K562 (cell line): ENCODE measurements around the gene P2RX3. TPM values are rescaled to one million over a fixed set of nuclear protein-coding genes. Genes with fewer than 3 reads are reported as not detected.

Experiments used
- ATAC-seq: fragments of 200-7000 bp; cut with Tn5 transposase; 3 replicates; pipeline ENCODE4 v1.9.1; 2020; ENCODE audit warnings: moderate library complexity
- BruUV-seq: library from RNA; stranded (reverse); fragments of 400-500 nt; replicated peaks from 2 replicates; lab custom pipeline; 2021; lab: Mats Ljungman, UMichigan
- CTCF ChIA-PET: fragments of 300-600 bp; formaldehyde crosslinking; extraction: SDS; loops from one replicate; lab custom pipeline; 2021; ENCODE audit warnings: low intra/inter-chr PET ratio; lab: Yijun Ruan, JAX
- POLR2A ChIA-PET: fragments of 300-600, 350-650 bp; sonication (Branson Sonifier 250); formaldehyde crosslinking; extraction: SDS; loops from one replicate; lab custom pipeline; 2021; ENCODE audit warnings: antibody characterized with exemption, inconsistent platforms; lab: Yijun Ruan, JAX
- DNase-seq, 4 experiments: peaks; one replicate each; pipeline versions ENCODE4 v3.0.0 to v3.0.0-alpha.2; 2011 to 2018; ENCODE audit warnings: low spot score in 3 of 4, mixed read lengths in 3 of 4; ENCODE audit errors: extremely low read depth in 1 of 4
- FAIRE-seq: peaks from 2 replicates; lab custom pipeline; 2011; peaks lifted over from hg19 to GRCh38; lab: Jason Lieb, UNC
- H2AFZ ChIP-seq: 2 replicates; pipeline ENCODE4 v1.6.0; 2011; ENCODE audit warnings: low read depth, low read length, control low read depth, inconsistent platforms
- H3K27ac ChIP-seq: fragments of 200-600 bp; 3 replicates; pipeline ENCODE4 v1.8.0; 2011; ENCODE audit warnings: low read depth, mild to moderate bottlenecking, control low read depth, inconsistent platforms, low read length, moderate library complexity, mixed read lengths; ENCODE audit errors: extremely low read depth
- H3K27me3 ChIP-seq, 2 experiments: fragments of 300-600 bp in 1 of 2; 2 replicates in 1 of 2; 3 replicates in 1 of 2; pipeline versions ENCODE4 v1.6.0 to v1.8.0; 2011; ENCODE audit warnings: inconsistent platforms in 2 of 2, low read length in 2 of 2, mild to moderate bottlenecking in 1 of 2, mixed read lengths in 1 of 2, moderate library complexity in 1 of 2; ENCODE audit not compliant: control insufficient read depth in 2 of 2, insufficient read depth in 2 of 2
- H3K36me3 ChIP-seq: fragments of 300-600 bp; 3 replicates; pipeline ENCODE4 v1.8.0; 2011; ENCODE audit warnings: mild to moderate bottlenecking, low read length, inconsistent platforms; ENCODE audit not compliant: control insufficient read depth, insufficient read depth
- H3K4me1 ChIP-seq, 2 experiments: fragments of 200-600 bp in 1 of 2; replicated peaks in 1 of 2; 2 replicates in 1 of 2; 3 replicates in 1 of 2; pipeline versions ENCODE4 v1.5.1 to v1.8.0; 2011; ENCODE audit warnings: inconsistent platforms in 2 of 2, low read length in 2 of 2, mild to moderate bottlenecking in 1 of 2, mixed read lengths in 1 of 2, moderate library complexity in 1 of 2; ENCODE audit not compliant: control insufficient read depth in 2 of 2, insufficient read depth in 2 of 2
- H3K4me2 ChIP-seq: 2 replicates; pipeline ENCODE4 v1.6.1; 2011; ENCODE audit warnings: low read length, control low read depth, inconsistent platforms, mixed read lengths; ENCODE audit not compliant: insufficient read depth
- H3K4me3 ChIP-seq: fragments of 200-600 bp; sonication (generic), shearing (Covaris generic); 2 replicates; pipeline ENCODE4 v1.5.1; 2016; ENCODE audit warnings: control low read depth, inconsistent platforms
- H3K79me2 ChIP-seq: fragments of 200-600 bp; 3 replicates; pipeline ENCODE4 v1.8.0; 2011; ENCODE audit warnings: low read length, inconsistent platforms; ENCODE audit not compliant: control insufficient read depth, insufficient read depth
- H3K9ac ChIP-seq, 2 experiments: 2 replicates each; pipeline versions ENCODE4 v1.6.0 to v1.6.1; 2011; ENCODE audit warnings: low read depth in 2 of 2, low read length in 2 of 2, control low read depth in 1 of 2, inconsistent platforms in 1 of 2, mild to moderate bottlenecking in 1 of 2, mixed read lengths in 1 of 2; ENCODE audit not compliant: insufficient read depth in 1 of 2
- H3K9me1 ChIP-seq: one replicate; pipeline ENCODE4 v1.6.0; 2011; ENCODE audit warnings: inconsistent platforms, mild to moderate bottlenecking, low read length, moderate library complexity; ENCODE audit not compliant: control insufficient read depth, insufficient read depth
- H3K9me3 ChIP-seq: replicated peaks from 2 replicates; pipeline ENCODE4 v1.5.1; 2011; ENCODE audit warnings: low read depth, low read length, inconsistent platforms; ENCODE audit not compliant: control insufficient read depth, insufficient read depth
- H4K20me1 ChIP-seq: replicated peaks from 2 replicates; pipeline ENCODE4 v1.6.1; 2011; ENCODE audit warnings: low read length, inconsistent platforms, mixed read lengths; ENCODE audit not compliant: control insufficient read depth, insufficient read depth
- ARID3B ChIP-seq: fragments of 250-450 bp; sonication (Bioruptor Pico); IDR thresholded peaks from 2 replicates; pipeline ENCODE4 v1.4.0; 2020; ENCODE audit warnings: borderline replicate concordance
- CLOCK ChIP-seq: fragments of 250-450 bp; sonication (Bioruptor Pico); IDR thresholded peaks from 2 replicates; pipeline ENCODE4 v1.4.0; 2020; ENCODE audit warnings: mild to moderate bottlenecking, moderate library complexity, borderline replicate concordance
- OTX1 ChIP-seq: fragments of 450-650 bp; formaldehyde crosslinking; IDR thresholded peaks from 2 replicates; pipeline ENCODE4 v1.4.0; 2022; ENCODE audit warnings: mild to moderate bottlenecking
- SMAD2 ChIP-seq: fragments of 150-350 bp; IDR thresholded peaks from 2 replicates; pipeline ENCODE4 v1.6.1; 2014; ENCODE audit warnings: low read depth, mild to moderate bottlenecking, low read length
- SP2 ChIP-seq: IDR thresholded peaks from 2 replicates; pipeline ENCODE4 v1.6.1; 2011; ENCODE audit warnings: mild to moderate bottlenecking, low read depth, low read length, moderate library complexity; ENCODE audit not compliant: poor library complexity, severe bottlenecking; ENCODE audit errors: extremely low read depth
- USF1 ChIP-seq: sonication (generic); formaldehyde crosslinking; IDR thresholded peaks from 2 replicates; pipeline ENCODE4 v1.9.0; 2022; ENCODE audit warnings: mild to moderate bottlenecking, missing genetic modification reagents
- ZBTB34 ChIP-seq: fragments of 250-450 bp; sonication (Bioruptor Pico); IDR thresholded peaks from 2 replicates; pipeline ENCODE4 v1.8.0; 2021; ENCODE audit warnings: mild to moderate bottlenecking, moderate library complexity
- ZNF274 ChIP-seq: IDR thresholded peaks from 2 replicates; pipeline ENCODE4 v1.6.1; 2011; ENCODE audit warnings: low read depth, mild to moderate bottlenecking, low read length, moderate library complexity, borderline replicate concordance
- ZNF3 ChIP-seq: fragments of 250-450 bp; sonication (Bioruptor Pico); IDR thresholded peaks from 2 replicates; pipeline ENCODE4 v1.5.0; 2021; ENCODE audit warnings: mild to moderate bottlenecking, moderate library complexity
- ZNF511 ChIP-seq: sonication (generic); formaldehyde crosslinking; IDR thresholded peaks from 2 replicates; pipeline ENCODE4 v1.8.0; 2022; ENCODE audit warnings: mild to moderate bottlenecking, missing genetic modification reagents
- ZNF586 ChIP-seq: fragments of 450-650 bp; formaldehyde crosslinking; conservative IDR thresholded peaks from 2 replicates; pipeline ENCODE4 v1.4.0; 2020; ENCODE audit warnings: mild to moderate bottlenecking, moderate library complexity
- ZZZ3 ChIP-seq: fragments of 450-650 bp; IDR thresholded peaks from 2 replicates; pipeline ENCODE4 v1.6.1; 2016; ENCODE audit warnings: antibody characterized with exemption, mild to moderate bottlenecking, moderate library complexity
- WGBS: fragments of 100-300 bp; shearing (Covaris generic); methylation state at CpG from one replicate; pipeline ENCODE4 v1.1.6; 2016; ENCODE audit warnings: low coverage, mixed read lengths; ENCODE audit not compliant: insufficient coverage; ENCODE audit errors: missing lambda C conversion rate; 5-methylcytosine and 5-hydroxymethylcytosine counted together
- in situ Hi-C: fragments of 300-500 bp; cut with MboI; formaldehyde crosslinking; loops from 4 replicates; pipeline ENCODE4 v1.15.0; 2018; ENCODE audit warnings: inconsistent platforms, mixed read lengths
- intact Hi-C: fragments of 100-400 bp; cut with micrococcal nuclease; formaldehyde crosslinking; loops from 2 replicates; pipeline ENCODE4 v1.14.2; 2022
- polyA plus RNA-seq, 8 experiments: library from polyadenylated mRNA; depleted of rRNA in 4 of 8; stranded (reverse) in 5 of 8; unstranded in 3 of 8; fragments of >200 nt; fragmentation: Nextera tagmentation in 2 of 8; fragmentation: Illumina TruSeq in 1 of 8; extraction: Ambion mirVana in 2 of 8; extraction: Trizol in 1 of 8; gene quantifications; 2 replicates each; pipeline versions ENCODE4 v1.2.1 to v1.2.3, GENCODE V29; 2011 to 2014; ENCODE audit warnings: inconsistent platforms in 1 of 8, missing spikeins in 1 of 8
- total RNA-seq, 7 experiments: library from RNA; depleted of rRNA in 6 of 7; stranded (reverse); fragments of >200 nt in 6 of 7; fragmentation: Illumina TruSeq in 2 of 7; extraction: Trizol in 2 of 7; gene quantifications; 2 replicates each; pipeline versions ENCODE4 v1.2.1 to v1.2.3, GENCODE V29; 2011 to 2021; ENCODE audit warnings: low replicate concordance in 1 of 7

Gene P2RX3
- total and polyA plus RNA-seq, 9 of the 15 experiments (the other 6 are each of a cell fraction or from before 2014, with no cell fraction given) = not detected

GRCh38 chr11:57344826-57345225 lies 6.7 kb downstream of the P2RX3 start (continued):
- TF ChIP-seq ZNF511 (no peak), SP2 (no peak), ZBTB34 (CRISPR knock-in tag) (no peak)

GRCh38 chr11:57345555-57346211 lies 7.5 kb downstream of the P2RX3 start:
- Histone ChIP-seq H3K4me2 (0 out of 2 replicates have a peak overlapping the region, but pooled peaks have one; percentile 24), H3K9ac (peak overlapping the region in 1 of 2 experiments; percentile 26; a peak in 1 of 4 replicates), H3K9me1 (no peaks in the 10 kb centered on the region), H3K27ac (no peak overlapping the region), H3K27me3 (no peaks in the 10 kb centered on the region; a peak in 1 of 5 replicates), H3K79me2 (no peaks in the 10 kb centered on the region), H4K20me1 (no peaks in the 10 kb centered on the region), H2AFZ (peak overlapping the region; percentile 92), H3K9me3 (no peaks in the 10 kb centered on the region), H3K4me3 (no peak overlapping the region), H3K36me3 (no peaks in the 10 kb centered on the region), H3K4me1 (peaks cover 6 to 16% of the 10 kb centered on the region in 2 experiments; a peak in 4 of 5 replicates)
- WGBS = 21% methylated on average over 9 of the region's 11 CpGs
- ChIA-PET POLR2A (interaction anchor here (0.5 to 0.7 kb wide), 6 partner anchors 18 to 387 kb away, joined by 3 to 4 read pairs (median 4); no protein-coding TSS in a partner anchor), CTCF (interaction anchor here (0.6 to 1.8 kb wide), 7 partner anchors 112 to 714 kb away, joined by 3 to 7 read pairs (median 4); no protein-coding TSS in a partner anchor)
- intact Hi-C loops = loop anchor here (1.0 to 10.0 kb wide), 6 partner anchors 112 to 1167 kb away; no protein-coding TSS in a partner anchor
- no TSS peak for BruUV-seq
- in situ Hi-C loops = loop anchor here (10.0 kb wide), 2 partner anchors 179 to 1169 kb away; no protein-coding TSS in a partner anchor
- FAIRE-seq (peak; percentile 96), DNase-seq (peak; percentile 78 to 87 (median 84)), ATAC-seq (peak; percentile 82)
- TF ChIP-seq SMAD2 (no peak), CLOCK (CRISPR knock-in tag) (no peak), OTX1 (no peak), ZZZ3 (no peak), ZNF274 (no peak), USF1 (CRISPR knock-in tag) (0 out of 2 replicates have a peak, but pooled peaks have one; percentile 39), ZNF3 (no peak), ARID3B (no peak), ZNF586 (CRISPR knock-in tag) (no peak)
